SW 1271 (cell line): Measurements from ENCODE around the gene SNX9.
"Not testable (repeated sequence)": the region's sequence is repeated elsewhere in the genome, so short reads cannot be mapped to it uniquely, and the experiment has no call there.

ENCODE experiments used
- DNase-seq, 2 experiments: peaks; one replicate each; lab custom pipeline; 2025; lab: John Stamatoyannopoulos, UW

Gene SNX9

GRCh38 chr6:157858664-157859063 lies 35.6 kb downstream of the SNX9 start:
- DNase-seq: not testable (repeated sequence)

DNA sequence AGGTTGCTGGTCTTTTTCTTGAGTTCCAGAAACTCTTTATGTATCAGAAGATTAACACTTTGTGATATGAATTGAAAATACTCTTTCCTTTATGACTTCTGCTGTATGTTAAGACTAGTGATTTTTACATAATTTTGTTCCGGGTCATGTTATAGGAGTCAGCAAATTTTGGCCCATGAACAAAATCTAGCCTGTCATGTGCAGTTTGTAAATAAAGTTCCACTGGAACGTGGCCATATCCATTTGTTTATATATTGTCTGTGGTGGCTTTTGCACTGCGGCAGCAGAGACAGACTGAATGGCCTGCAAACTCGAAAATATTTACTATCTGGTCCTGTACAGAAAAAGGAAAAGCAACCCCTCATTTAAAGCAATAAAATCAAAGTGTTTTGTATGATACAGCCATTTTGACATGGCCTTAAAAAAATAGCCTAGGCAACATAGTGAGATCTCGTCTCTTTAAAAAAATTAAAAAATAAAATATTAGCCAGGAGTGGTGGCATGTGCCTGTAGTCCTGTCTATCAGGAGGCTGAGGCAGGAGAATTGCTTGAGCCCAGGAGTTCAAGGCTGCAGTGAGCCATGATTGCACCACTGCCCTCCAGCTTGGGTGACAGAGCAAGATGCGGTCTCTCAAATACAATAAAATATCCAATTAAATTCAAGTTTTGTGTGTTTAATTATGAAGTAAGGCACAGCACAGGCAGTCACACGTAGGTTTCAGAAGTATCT lies 36.9 kb downstream of the SNX9 start:
- DNase-seq: no peak

DNA sequence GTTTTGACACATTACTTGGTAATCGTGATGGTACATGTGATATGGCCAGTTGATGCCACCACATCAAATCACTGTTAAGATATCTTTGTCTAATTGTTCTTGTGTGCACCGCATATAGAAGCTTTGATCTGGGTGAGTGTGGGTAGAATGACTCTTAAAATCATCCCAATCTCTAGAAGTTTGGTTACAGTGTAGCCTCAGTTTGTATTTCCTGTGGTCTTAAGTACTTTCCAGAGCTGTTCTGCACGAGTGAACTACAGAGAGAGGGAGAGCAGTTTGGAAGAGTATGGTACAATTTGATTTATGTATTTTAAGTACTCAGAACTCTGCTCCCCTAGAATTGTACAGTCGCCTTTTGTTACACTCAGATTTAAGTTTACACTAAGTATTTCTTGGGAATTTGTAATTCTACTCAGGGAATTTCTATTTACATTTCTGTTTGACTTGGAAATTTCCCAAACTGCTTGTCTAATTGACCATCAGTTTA lies 37.5 kb downstream of the SNX9 start:
- no peak for DNase-seq

DNA sequence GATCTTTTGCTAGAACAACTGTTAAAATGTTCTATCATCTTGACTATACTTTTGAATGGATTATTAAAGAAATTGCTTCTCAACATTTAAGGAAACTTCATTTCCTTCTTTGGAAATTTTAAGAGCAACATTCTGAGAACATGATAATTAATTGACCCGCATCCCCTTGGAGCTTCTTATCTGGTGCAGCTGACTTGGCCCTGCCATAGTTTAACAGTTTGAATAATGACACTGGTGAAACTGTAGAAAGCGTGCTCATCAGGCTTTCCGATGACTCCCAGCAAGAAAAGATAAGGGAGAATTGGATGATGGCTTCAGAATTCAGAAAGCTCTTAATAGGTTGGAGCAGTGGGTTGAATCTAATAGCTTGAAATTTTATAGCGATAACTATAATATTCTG lies 38.1 kb downstream of the SNX9 start:
- no peak for DNase-seq

- DNase-seq: no peak
Measured at GRCh38 chr6:157861814-157862213, 38.8 kb downstream of the SNX9 start.

DNA sequence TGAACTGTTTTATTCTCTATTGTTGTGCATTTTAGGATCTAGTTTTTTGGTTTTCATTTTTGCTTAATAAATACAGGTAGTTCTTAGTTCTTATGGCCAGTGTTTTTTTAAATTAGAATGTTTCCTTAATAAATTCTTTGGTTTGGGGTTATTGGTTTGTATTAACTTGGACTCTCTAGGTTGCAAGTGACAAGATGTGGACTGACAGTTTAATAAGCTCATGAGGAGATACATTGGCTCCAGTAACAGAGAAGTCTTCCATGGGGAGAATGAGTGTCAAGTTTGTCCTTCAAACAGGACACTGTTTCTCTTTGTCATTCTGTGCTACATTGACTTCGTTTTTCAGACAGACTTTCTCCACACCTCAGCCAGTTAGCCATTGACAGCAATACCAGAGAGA lies 39.7 kb downstream of the SNX9 start:
- no peak for DNase-seq

GRCh38 chr6:157864185-157864761 lies 41.2 kb downstream of the SNX9 start:
- no peak for DNase-seq

DNA sequence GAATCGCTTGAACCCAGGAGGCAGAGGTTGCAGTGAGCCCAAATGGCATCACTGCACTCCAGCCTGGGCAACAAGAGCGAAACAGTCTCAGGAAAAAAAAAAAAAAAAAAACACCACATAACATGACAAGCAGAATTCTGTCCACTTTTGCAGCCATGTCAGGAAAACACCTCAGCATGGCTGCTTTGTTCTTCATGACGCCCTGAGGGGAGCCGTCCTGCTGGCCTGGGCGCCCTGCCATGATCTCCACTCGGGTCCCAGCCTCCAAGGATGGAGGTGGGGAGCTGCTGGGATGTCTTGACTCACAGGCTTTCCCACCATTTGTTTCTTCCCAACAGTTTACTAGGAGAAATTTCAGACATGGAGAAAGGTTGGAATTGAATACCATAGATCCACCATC lies 42.2 kb downstream of the SNX9 start:
- DNase-seq: no peak

GRCh38 chr6:157867155-157867559 lies 44.1 kb downstream of the SNX9 start:
- peak in 1 of 2 experiments; percentile 7 for DNase-seq

DNA sequence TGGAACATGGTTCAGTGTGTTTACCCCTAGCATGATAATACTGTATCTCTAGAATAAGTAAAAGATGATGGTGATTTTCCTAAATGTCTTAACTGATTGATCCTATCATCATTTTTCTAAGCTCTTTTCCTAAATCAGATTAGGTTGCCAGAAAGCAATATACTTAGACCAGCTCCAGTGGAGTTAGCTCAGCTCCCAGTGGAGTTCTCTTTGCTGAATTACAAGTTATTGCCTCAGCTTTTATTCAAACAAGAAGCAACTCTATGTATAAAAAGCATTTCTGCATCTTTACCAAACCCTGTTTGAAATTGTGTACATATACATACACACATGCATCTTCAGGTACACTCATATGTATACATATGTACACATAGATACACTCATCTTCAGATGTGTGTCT lies 44.9 kb downstream of the SNX9 start:
- no peak for DNase-seq

DNA sequence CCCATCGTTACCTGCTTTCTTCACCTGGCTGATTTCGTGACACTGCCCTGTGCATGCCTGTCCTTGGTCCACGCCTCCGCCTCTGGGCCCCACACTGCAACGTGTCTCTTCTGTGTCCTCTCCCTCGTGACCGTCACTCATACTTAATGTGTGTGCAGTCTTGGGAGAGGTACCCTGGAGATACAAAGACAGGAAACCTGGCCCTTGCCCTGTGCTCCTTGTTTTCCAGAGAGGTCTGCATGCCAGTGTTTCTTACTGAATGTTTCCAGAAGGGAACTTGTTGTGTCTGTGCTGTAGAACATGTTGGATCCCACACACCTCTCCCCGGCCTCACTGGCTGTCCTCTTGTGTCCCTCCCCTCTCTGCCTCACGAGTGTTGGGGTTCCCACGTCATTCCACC lies 45.8 kb downstream of the SNX9 start:
- no peak for DNase-seq

- DNase-seq: no peak
Measured at GRCh38 chr6:157869673-157870302, 46.7 kb downstream of the SNX9 start.

DNA sequence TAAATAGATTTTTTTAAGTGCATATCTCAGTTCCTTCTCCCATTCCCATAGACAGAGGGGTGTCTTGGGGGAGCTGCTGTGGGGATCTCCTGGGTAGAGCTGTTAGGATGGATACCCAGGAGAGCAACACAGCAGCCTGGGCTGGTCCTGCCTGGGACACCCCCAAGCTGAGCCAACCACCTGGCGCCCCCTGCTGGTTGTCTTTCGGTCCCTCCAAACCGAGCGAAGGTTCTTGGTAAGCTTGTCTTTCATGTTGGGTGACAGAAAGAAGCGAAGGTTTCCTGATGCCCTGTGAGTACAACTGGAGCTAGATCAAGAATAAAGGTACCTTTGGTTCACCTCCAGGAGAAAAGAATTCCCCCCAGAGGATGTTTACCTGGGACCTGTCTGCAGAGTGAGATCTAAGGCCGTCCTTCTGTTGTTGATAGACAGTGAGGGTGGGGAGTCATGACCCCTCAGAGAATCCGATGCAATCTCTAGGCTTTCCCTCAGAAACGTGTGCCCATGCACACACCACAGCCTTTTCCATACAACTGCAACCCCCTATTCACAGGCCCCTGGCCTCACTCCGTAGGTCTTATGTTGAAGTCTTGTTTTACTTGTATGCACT lies 50.8 kb downstream of the SNX9 start:
- DNase-seq: peak in 1 of 2 experiments; percentile 56

- no peak for DNase-seq
Measured at GRCh38 chr6:157877149-157877548, 54.1 kb downstream of the SNX9 start.

DNA sequence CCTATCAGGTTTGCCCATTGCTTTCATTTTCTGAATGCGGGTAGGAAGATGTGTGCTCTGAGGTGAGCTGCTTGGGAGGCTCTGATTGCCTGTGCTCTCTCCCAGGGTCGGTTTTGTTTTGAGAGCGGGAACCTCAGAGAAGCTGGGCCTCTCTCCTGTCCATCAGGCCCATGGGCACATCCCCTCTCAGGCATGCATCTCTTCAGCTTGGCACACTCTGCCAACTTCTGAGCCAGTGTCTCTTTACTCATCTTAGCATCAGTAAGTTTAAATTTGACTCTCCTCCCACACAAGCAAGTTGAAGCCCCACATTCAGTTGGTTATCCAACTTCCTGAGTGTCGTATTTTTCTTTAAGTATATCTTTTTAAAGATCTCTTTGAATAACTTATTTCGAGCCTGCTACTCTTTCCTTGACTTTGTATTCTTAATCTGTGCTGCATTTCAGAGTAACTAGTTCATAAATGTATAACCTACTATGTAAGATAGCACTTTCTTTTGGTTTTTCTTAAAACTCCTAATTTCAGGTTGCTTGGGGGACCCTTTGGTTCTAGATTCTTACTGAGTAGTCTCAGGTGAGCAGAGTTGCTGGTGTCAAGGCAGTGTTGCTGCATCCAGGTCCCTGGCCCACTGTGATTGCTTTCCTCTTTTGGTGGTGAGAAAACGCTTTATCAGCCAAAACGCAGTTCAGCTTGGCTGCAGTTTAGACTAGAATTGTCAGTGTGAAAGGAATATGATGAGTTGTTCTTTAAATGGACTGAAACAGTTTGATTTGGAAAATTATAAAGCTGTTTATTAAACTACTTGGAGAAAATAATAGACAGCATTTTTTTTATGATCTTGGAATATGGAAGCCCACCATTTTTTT lies 54.8 kb downstream of the SNX9 start:
- DNase-seq: no peak

- DNase-seq: no peak
Measured at GRCh38 chr6:157879034-157879872, 56.2 kb downstream of the SNX9 start.

DNA sequence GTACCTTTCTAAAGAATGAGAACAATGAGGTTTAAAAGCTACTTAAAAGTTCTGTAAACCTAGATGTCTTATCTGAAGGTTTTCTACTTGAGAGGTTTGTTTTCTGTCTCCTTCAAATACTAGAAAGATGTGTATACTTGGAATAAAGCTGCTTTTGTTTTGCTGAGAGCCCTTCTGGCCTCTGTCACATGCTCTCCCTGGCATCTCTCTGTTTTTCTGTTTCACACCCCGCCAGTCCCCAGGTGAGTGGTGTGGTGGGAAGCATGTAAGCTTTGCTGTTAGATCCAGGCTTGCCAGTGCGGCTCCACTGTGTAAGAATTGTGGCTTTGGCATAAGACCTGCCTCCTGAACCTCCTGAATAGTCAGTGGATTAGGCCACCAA lies 56.8 kb downstream of the SNX9 start:
- DNase-seq: no peak

GRCh38 chr6:157880534-157880933 lies 57.5 kb downstream of the SNX9 start:
- DNase-seq: no peak

DNA sequence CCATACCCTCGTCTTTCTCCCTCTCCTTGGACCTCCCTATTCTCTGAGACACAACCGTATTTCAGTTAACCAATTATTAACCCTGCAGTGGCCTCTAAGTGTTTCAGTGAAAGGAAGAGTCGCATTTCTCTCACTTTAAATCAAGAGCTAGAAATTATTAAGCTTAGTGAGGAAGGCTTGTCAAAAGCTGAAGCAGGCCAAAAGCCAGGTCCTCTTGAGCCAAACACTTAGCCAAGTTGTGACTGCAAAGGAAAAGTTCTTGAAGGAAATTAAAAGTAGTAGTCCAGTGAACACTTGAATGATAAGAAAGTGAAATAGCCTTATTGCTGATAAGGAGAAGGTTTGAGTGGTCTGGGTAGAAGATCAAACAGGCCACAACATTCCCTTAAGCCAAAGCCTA lies 58.3 kb downstream of the SNX9 start:
- no peak for DNase-seq

GRCh38 chr6:157884756-157885155 lies 61.7 kb downstream of the SNX9 start:
- no peak for DNase-seq

DNA sequence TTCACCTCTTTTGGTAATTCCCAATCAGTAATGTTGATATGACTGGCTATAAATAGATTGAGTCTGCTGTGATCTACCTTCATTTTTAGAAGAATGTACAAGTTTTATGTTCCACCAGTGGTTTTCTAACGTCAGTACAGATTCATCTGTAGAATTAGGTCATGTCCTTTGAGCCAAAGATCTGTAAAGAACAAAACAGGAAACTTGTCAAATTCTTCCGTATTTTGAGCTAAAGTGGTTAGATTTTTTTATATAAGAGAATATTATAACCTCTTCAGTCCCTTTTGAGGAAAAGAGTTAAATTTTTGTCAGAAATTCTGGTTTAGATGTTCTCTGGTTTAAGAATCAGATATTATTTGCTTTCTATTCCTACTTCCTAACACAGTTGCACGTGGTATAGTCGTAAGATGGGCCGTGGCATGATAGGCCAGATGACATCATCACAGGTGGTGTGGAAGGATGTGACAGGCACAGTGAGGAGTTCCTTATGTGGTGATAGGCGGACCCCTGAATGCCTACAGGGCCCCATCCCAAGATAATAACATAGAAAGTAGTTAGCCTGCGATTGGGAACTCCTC lies 62.3 kb downstream of the SNX9 start:
- no peak for DNase-seq
